H1 (cell line): Measurements from ENCODE around the gene MAPKAP1. TPM values are rescaled to one million over a fixed set of nuclear protein-coding genes. Genes with fewer than 3 reads are reported as not detected.

ENCODE experiments used
- CTCF ChIA-PET: fragments of 300-600 bp; sonication (Branson Sonifier 250); formaldehyde crosslinking; loops from one replicate; lab custom pipeline; 2021; ENCODE audit not compliant: partially characterized antibody; lab: Charles Lee
- POLR2A ChIA-PET: fragments of 300-600 bp; sonication (Branson Sonifier 250); formaldehyde crosslinking; loops from one replicate; lab custom pipeline; 2021; ENCODE audit warnings: inconsistent platforms; ENCODE audit not compliant: partially characterized antibody; lab: Charles Lee
- DNase-seq, 2 experiments: peaks; one replicate each; pipeline versions ENCODE4 v3.0.0 to v3.0.0-alpha.2; 2010 to 2022; ENCODE audit warnings: low spot score in 2 of 2, low read depth in 1 of 2, mixed read lengths in 1 of 2
- FAIRE-seq: peaks from 2 replicates; lab custom pipeline; 2011; peaks lifted over from hg19 to GRCh38; lab: Jason Lieb, UNC
- H2AFZ ChIP-seq: 2 replicates; pipeline ENCODE4 v1.8.1; 2012; ENCODE audit warnings: low read length, inconsistent platforms
- H2AK5ac ChIP-seq: 2 replicates; pipeline ENCODE4 v1.6.1; 2013; ENCODE audit warnings: low read depth, low read length
- H2BK120ac ChIP-seq: replicated peaks from 2 replicates; pipeline ENCODE3; 2013; ENCODE audit warnings: low read depth, low read length, inconsistent platforms
- H2BK12ac ChIP-seq: 2 replicates; pipeline ENCODE4 v1.6.1; 2013; ENCODE audit warnings: low read depth, low read length
- H2BK15ac ChIP-seq: 2 replicates; pipeline ENCODE4 v1.6.1; 2013; ENCODE audit warnings: low read length
- H2BK20ac ChIP-seq: 2 replicates; pipeline ENCODE4 v1.6.1; 2013; ENCODE audit warnings: low read length
- H2BK5ac ChIP-seq: 2 replicates; pipeline ENCODE4 v1.6.1; 2013; ENCODE audit warnings: low read depth, low read length
- H3K14ac ChIP-seq: 2 replicates; pipeline ENCODE4 v1.6.1; 2013; ENCODE audit warnings: inconsistent platforms; ENCODE audit not compliant: insufficient read length
- H3K18ac ChIP-seq: 2 replicates; pipeline ENCODE4 v1.6.1; 2013; ENCODE audit warnings: low read length; ENCODE audit errors: extremely low read depth
- H3K23ac ChIP-seq: 2 replicates; pipeline ENCODE4 v1.6.1; 2013; ENCODE audit warnings: inconsistent platforms; ENCODE audit not compliant: insufficient read length
- H3K23me2 ChIP-seq: 2 replicates; pipeline ENCODE4 v1.6.1; 2013; ENCODE audit warnings: low read depth, low read length
- H3K27ac ChIP-seq: 2 replicates; pipeline ENCODE4 v1.6.1; 2011; ENCODE audit warnings: low read depth, low read length, inconsistent platforms
- H3K27me3 ChIP-seq, 4 experiments: replicated peaks in 1 of 4; 1 replicate in 1 of 4; 2 replicates in 3 of 4; pipeline versions ENCODE4 v1.6.1 to v1.8.1; 2011 to 2013; ENCODE audit warnings: low read length in 3 of 4, mild to moderate bottlenecking in 3 of 4, inconsistent platforms in 2 of 4, mixed read lengths in 2 of 4, moderate library complexity in 1 of 4; ENCODE audit not compliant: control insufficient read depth in 3 of 4, insufficient read depth in 3 of 4; ENCODE audit errors: extremely low read depth in 1 of 4
- H3K36me3 ChIP-seq, 4 experiments: 2 replicates each; pipeline versions ENCODE4 v1.6.1 to v1.8.1; 2011 to 2013; ENCODE audit warnings: mild to moderate bottlenecking in 4 of 4, low read length in 3 of 4, moderate library complexity in 2 of 4, control low read depth in 1 of 4, inconsistent platforms in 1 of 4; ENCODE audit not compliant: insufficient read depth in 4 of 4, control insufficient read depth in 2 of 4
- H3K4ac ChIP-seq: replicated peaks from 2 replicates; pipeline ENCODE3; 2013; ENCODE audit warnings: low read length, low read depth, mixed read lengths, inconsistent platforms; ENCODE audit not compliant: insufficient read length
- H3K4me1 ChIP-seq, 4 experiments: replicated peaks in 1 of 4; 1 replicate in 1 of 4; 2 replicates in 3 of 4; pipeline versions ENCODE4 v1.6.1 to v1.8.1; 2011 to 2013; ENCODE audit warnings: low read length in 3 of 4, inconsistent platforms in 2 of 4, mixed read lengths in 1 of 4; ENCODE audit not compliant: insufficient read depth in 4 of 4, control insufficient read depth in 3 of 4
- H3K4me2 ChIP-seq, 2 experiments: 2 replicates each; pipeline versions ENCODE4 v1.6.1 to v1.8.1; 2011 to 2013; ENCODE audit warnings: low read depth in 2 of 2, low read length in 2 of 2, control low read depth in 1 of 2, inconsistent platforms in 1 of 2, mild to moderate bottlenecking in 1 of 2; ENCODE audit not compliant: insufficient read depth in 1 of 2
- H3K4me3 ChIP-seq, 4 experiments: fragments of 200-600, 300-600 bp in 1 of 4; sonication (generic), shearing (Covaris generic), sonication (Bioruptor Twin) in 1 of 4; 2 replicates each; pipeline versions ENCODE4 v1.5.1 to v1.8.1; 2011 to 2016; ENCODE audit warnings: low read length in 4 of 4, low read depth in 3 of 4, control low read depth in 2 of 4, inconsistent platforms in 2 of 4, mild to moderate bottlenecking in 2 of 4, mixed read lengths in 1 of 4, moderate library complexity in 1 of 4; ENCODE audit not compliant: insufficient read depth in 2 of 4; ENCODE audit errors: extremely low read depth in 1 of 4
- H3K56ac ChIP-seq: replicated peaks from 2 replicates; pipeline ENCODE3; 2013; ENCODE audit warnings: low read depth, mild to moderate bottlenecking, mixed read lengths, low read length, inconsistent platforms; ENCODE audit not compliant: insufficient read length
- H3K79me1 ChIP-seq: 2 replicates; pipeline ENCODE4 v1.6.1; 2013; ENCODE audit warnings: low read depth, low read length, control low read depth
- H3K79me2 ChIP-seq, 2 experiments: 2 replicates each; pipeline versions ENCODE4 v1.6.1 to v1.8.1; 2012 to 2013; ENCODE audit warnings: low read length in 2 of 2, mild to moderate bottlenecking in 2 of 2, inconsistent platforms in 1 of 2; ENCODE audit not compliant: insufficient read depth in 2 of 2, control insufficient read depth in 1 of 2
- H3K9ac ChIP-seq, 4 experiments: replicated peaks in 1 of 4; 1 replicate in 1 of 4; 2 replicates in 3 of 4; pipeline versions ENCODE4 v1.6.1 to v1.8.1; 2011 to 2013; ENCODE audit warnings: low read depth in 3 of 4, low read length in 3 of 4, control low read depth in 2 of 4, mild to moderate bottlenecking in 2 of 4, moderate library complexity in 2 of 4, inconsistent platforms in 1 of 4; ENCODE audit errors: extremely low read depth in 1 of 4
- H3K9me3 ChIP-seq, 2 experiments: 2 replicates each; pipeline versions ENCODE4 v1.6.1 to v1.8.1; 2012 to 2013; ENCODE audit warnings: mild to moderate bottlenecking in 2 of 2, moderate library complexity in 2 of 2, control low read depth in 1 of 2, inconsistent platforms in 1 of 2, low read depth in 1 of 2, low read length in 1 of 2, mixed read lengths in 1 of 2; ENCODE audit not compliant: insufficient read depth in 2 of 2
- H4K20me1 ChIP-seq, 2 experiments: replicated peaks in 1 of 2; 2 replicates each; pipeline versions ENCODE3 to v1.8.1; 2011 to 2013; ENCODE audit warnings: inconsistent platforms in 2 of 2, low read length in 2 of 2, mild to moderate bottlenecking in 1 of 2; ENCODE audit not compliant: insufficient read depth in 2 of 2, control insufficient read depth in 1 of 2
- H4K5ac ChIP-seq: 2 replicates; pipeline ENCODE4 v1.6.1; 2013; ENCODE audit warnings: low read length, low read depth, mixed read lengths, inconsistent platforms; ENCODE audit not compliant: insufficient read length
- H4K8ac ChIP-seq: 2 replicates; pipeline ENCODE4 v1.8.0; 2013; ENCODE audit warnings: mild to moderate bottlenecking, moderate library complexity, low read length, inconsistent platforms; ENCODE audit not compliant: insufficient read depth; ENCODE audit errors: extremely low read depth
- H4K91ac ChIP-seq: replicated peaks from 2 replicates; pipeline ENCODE3; 2013; ENCODE audit warnings: low read length, mixed read lengths, inconsistent platforms; ENCODE audit not compliant: insufficient read length
- ASH2L ChIP-seq: fragments of 200-600, 300-600 bp; sonication (generic); IDR thresholded peaks from one replicate; pipeline ENCODE4 v1.7.1; 2017; ENCODE audit warnings: low read length
- KDM5A ChIP-seq: fragments of 200-600 bp; IDR thresholded peaks from 2 replicates; pipeline ENCODE4 v1.7.1; 2012; ENCODE audit warnings: mild to moderate bottlenecking, low read length, inconsistent platforms, mixed read lengths
- NANOG ChIP-seq: IDR thresholded peaks from 2 replicates; pipeline ENCODE4 v1.6.1; 2011; ENCODE audit warnings: low read length, low read depth, mild to moderate bottlenecking, inconsistent platforms; ENCODE audit not compliant: insufficient read depth, poor library complexity, severe bottlenecking
- NRF1 ChIP-seq: IDR thresholded peaks from 2 replicates; pipeline ENCODE4 v1.6.1; 2011; ENCODE audit warnings: mild to moderate bottlenecking, low read depth, low read length, improper control_type of control experiment
- POLR2AphosphoS5 ChIP-seq: IDR thresholded peaks from 2 replicates; pipeline ENCODE4 v1.6.1; 2011; ENCODE audit warnings: low read depth, low read length
- POU5F1 ChIP-seq: IDR thresholded peaks from 2 replicates; pipeline ENCODE4 v1.6.1; 2011; ENCODE audit warnings: low read depth, mild to moderate bottlenecking, low read length, moderate library complexity
- RBBP5 ChIP-seq: IDR thresholded peaks from 2 replicates; pipeline ENCODE4 v1.7.1; 2012; ENCODE audit warnings: low read depth, mild to moderate bottlenecking, inconsistent platforms, low read length, moderate library complexity, borderline replicate concordance
- SAP30 ChIP-seq: fragments of 300-600 bp; sonication (generic); IDR thresholded peaks from 2 replicates; pipeline ENCODE4 v1.7.1; 2012; ENCODE audit warnings: low read length, moderate library complexity, mild to moderate bottlenecking, inconsistent platforms; ENCODE audit not compliant: insufficient read depth, insufficient replicate concordance
- SIN3A ChIP-seq, 2 experiments: IDR thresholded peaks in 1 of 2; conservative IDR thresholded peaks in 1 of 2; 2 replicates each; pipeline ENCODE4 v1.6.1; 2011 to 2012; ENCODE audit warnings: low read length in 2 of 2, improper control_type of control experiment in 1 of 2, low read depth in 1 of 2, mild to moderate bottlenecking in 1 of 2
- SP1 ChIP-seq: IDR thresholded peaks from 2 replicates; pipeline ENCODE4 v1.6.1; 2011; ENCODE audit warnings: low read depth, low read length
- YY1 ChIP-seq: IDR thresholded peaks from 2 replicates; pipeline ENCODE4 v1.6.1; 2011; ENCODE audit warnings: low read depth, mild to moderate bottlenecking, low read length
- WGBS, 2 experiments: shearing (Covaris generic) in 1 of 2; methylation state at CpG; one replicate each; pipeline versions ENCODE4 v1.1.6 to v1.1.7; 2013 to 2015; ENCODE audit warnings: low lambda C conversion rate in 2 of 2, mixed read lengths in 2 of 2, inconsistent platforms in 1 of 2, low coverage in 1 of 2, missing lambda C conversion rate in 1 of 2; ENCODE audit not compliant: insufficient replicate concordance in 2 of 2, insufficient coverage in 1 of 2, insufficient read length in 1 of 2; ENCODE audit errors: extremely low coverage in 1 of 2, missing lambda C conversion rate in 1 of 2; 5-methylcytosine and 5-hydroxymethylcytosine counted together
- polyA plus RNA-seq, 7 experiments: library from polyadenylated mRNA; depleted of rRNA in 3 of 7; stranded (reverse) in 5 of 7; unstranded in 2 of 7; fragments of >200 nt in 5 of 7; fragments of 200-250 nt in 2 of 7; gene quantifications; 1 replicate in 5 of 7; 2 replicates in 1 of 7; 4 replicates in 1 of 7; pipeline versions ENCODE4 v1.2.1 to v1.2.3, GENCODE V29; 2011 to 2013; ENCODE audit warnings: missing spikeins in 2 of 7, mixed read lengths in 2 of 7
- total RNA-seq: library from RNA; stranded (reverse); fragmentation: NEBNext Ultra II Directional; extraction: Animal tissue kit (Norgen Biotek cat#: 25700); gene quantifications from 2 replicates; pipeline ENCODE4 v1.2.1, GENCODE V29; 2021
- TF ChIP-seq, protein P1 (sequence below): IDR thresholded peaks from 2 replicates; pipeline ENCODE4 v1.6.1; 2011; ENCODE audit warnings: low read depth, mild to moderate bottlenecking, low read length; ENCODE audit not compliant: insufficient read depth

Gene MAPKAP1
- total and polyA plus RNA-seq, 2 of the 8 experiments (the other 6 are each of a cell fraction or from before 2014, with no cell fraction given), result 79.2 to 140 TPM

DNA sequence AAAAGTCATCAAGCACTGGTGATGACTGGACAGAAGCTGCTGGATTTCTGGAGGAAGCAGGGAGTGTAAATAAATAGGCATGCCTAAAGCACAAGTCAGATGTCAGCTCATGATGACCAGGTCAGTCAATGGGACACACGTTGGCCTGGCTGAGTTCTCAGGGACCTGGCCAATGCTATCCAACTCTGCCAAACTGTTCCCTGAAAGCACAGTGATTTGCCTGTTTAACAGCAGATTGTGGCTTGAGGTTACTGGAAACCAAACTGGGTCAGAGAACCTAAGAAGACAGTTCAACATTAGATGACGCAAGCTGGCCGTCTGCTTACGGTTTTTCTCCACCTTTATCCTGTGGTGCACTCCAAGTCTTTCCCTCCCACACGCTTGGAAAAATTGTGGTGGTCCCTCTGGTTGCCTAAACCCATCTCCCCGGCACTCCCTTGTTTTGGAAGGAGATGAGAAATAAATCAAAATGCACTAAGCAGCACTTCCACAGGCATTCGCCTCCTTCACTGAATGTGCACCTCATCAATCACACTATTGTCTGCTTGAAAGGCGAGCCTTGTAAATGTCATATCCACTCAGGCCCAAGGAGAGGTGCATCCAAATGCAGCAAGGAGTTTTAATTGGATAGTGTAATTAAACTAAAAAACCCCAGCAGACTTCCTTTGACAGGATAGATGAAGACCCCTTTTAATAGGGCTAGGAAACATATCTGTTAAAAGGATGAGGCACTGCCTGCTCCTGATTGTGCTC, 245.9 kb downstream of the MAPKAP1 start:
- Histone ChIP-seq H3K27me3 (no peaks in the 10 kb centered on the region), H3K79me1 (no peaks in the 10 kb centered on the region), H2BK12ac (no peak overlapping the region), H3K79me2 (no peaks in the 10 kb centered on the region), H3K23me2 (no peaks in the 10 kb centered on the region), H4K5ac (no peak overlapping the region), H4K91ac (no peak overlapping the region), H2BK20ac (no peak overlapping the region), H2BK120ac (no peak overlapping the region), H3K4me3 (no peak overlapping the region), H3K4ac (no peak overlapping the region), H4K8ac (no peak overlapping the region; the same call in 1 of the 2 replicates), H4K20me1 (no peaks in the 10 kb centered on the region), H2BK5ac (no peak overlapping the region), H2AFZ (no peak overlapping the region), H2AK5ac (no peak overlapping the region), H3K14ac (no peak overlapping the region), H3K36me3 (peaks cover 0 to 23% (median 4%) of the 10 kb centered on the region in 4 experiments; a peak in 3 of 8 replicates), H3K23ac (no peak overlapping the region), H3K9me3 (peaks cover 12 to 25% of the 10 kb centered on the region in 2 experiments; a peak in 3 of 4 replicates), H3K4me1 (no peaks in the 10 kb centered on the region; a peak in 1 of 7 replicates), H3K56ac (no peak overlapping the region), H3K4me2 (no peak overlapping the region), H3K18ac (no peak overlapping the region), H3K27ac (no peak overlapping the region), H2BK15ac (no peak overlapping the region), H3K9ac (no peak overlapping the region)
- 95% methylated on average over 8 of the region's 8 CpGs; no CpG with 5 or more reads in 1 of the 2 experiments for WGBS, 2 experiments
- CTCF ChIA-PET, result interaction anchor here (0.9 to 3.0 kb wide), 2 partner anchors 12 to 31 kb away, joined by 3 to 11 read pairs; no protein-coding TSS in a partner anchor
- POLR2A ChIA-PET, result no interaction called here
- DNase-seq, result no peak
- no peak for FAIRE-seq
- TF ChIP-seq KDM5A (no peak), YY1 (no peak), SAP30 (no peak), ASH2L (no peak), SIN3A (conservative IDR thresholded peaks at IDR 0.05 in 1 of 2, IDR thresholded peaks at IDR 0.05 in 1 of 2; ENCODE audit: low read depth in 1 of 2, low read length in 2 of 2) (no peak), RBBP5 (no peak), SP1 (no peak), NRF1 (no peak), POU5F1 (no peak), POLR2AphosphoS5 (no peak), NANOG (no peak)
- TF ChIP-seq, protein P1, sequence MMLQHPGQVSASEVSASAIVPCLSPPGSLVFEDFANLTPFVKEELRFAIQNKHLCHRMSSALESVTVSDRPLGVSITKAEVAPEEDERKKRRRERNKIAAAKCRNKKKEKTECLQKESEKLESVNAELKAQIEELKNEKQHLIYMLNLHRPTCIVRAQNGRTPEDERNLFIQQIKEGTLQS, result no peak
